ENCODE data around the gene GLI2. TPM values are rescaled to one million over a fixed set of nuclear protein-coding genes. Genes with fewer than 3 reads are reported as not detected.

GLI2 gene
- total and polyA plus RNA-seq, 2 of the 8 experiments (the other 6 are each of a cell fraction or from before 2014, with no cell fraction given): 18.4 to 46.9 TPM

DNA sequence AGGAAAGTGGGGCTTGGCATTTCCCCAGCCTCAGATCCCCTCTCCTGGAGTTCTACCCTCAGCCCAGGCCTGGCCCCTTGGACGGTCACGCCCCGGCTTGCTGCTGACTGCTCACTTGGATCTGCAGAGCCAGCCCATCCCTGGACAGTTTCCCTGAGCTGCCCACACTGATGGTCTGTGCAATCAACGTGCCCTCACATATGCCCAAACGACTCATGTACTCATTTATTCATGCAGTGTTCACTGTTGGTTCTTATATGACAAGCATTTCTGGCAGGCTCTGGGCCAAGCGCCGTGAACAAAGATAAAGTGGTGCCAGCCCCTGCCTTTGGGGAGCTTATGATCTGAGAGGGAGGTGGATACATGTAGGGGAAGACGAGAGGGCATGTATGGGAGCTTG is 20.3 kb upstream of the GLI2 start:
- Histone ChIP-seq H3K9me3 (ENCODE audit: insufficient read depth in 2 of 2, low read depth in 1 of 2, low read length in 1 of 2) (no peaks in the 10 kb centered on the region), H2BK20ac (ENCODE audit: low read length) (no peak overlapping the region; the same call in 1 of the 2 replicates), H2AK5ac (ENCODE audit: low read depth, low read length) (no peak overlapping the region), H3K4me1 (replicated peaks in 1 of 4; ENCODE audit: control insufficient read depth in 3 of 4, insufficient read depth in 4 of 4, low read length in 3 of 4) (peaks cover 7 to 14% (median 7%) of the 10 kb centered on the region in 4 experiments), H3K27me3 (replicated peaks in 1 of 4; ENCODE audit: control insufficient read depth in 3 of 4, extremely low read depth in 1 of 4, insufficient read depth in 3 of 4, low read length in 3 of 4) (peaks cover 0 to 19% (median 4%) of the 10 kb centered on the region in 4 experiments; a peak in 6 of 7 replicates), H3K4me2 (ENCODE audit: insufficient read depth in 1 of 2, low read depth in 2 of 2, low read length in 2 of 2) (no peak overlapping the region), H3K4me3 (ENCODE audit: extremely low read depth in 1 of 4, insufficient read depth in 2 of 4, low read depth in 3 of 4, low read length in 4 of 4) (no peak overlapping the region), H3K23me2 (ENCODE audit: low read depth, low read length) (no peaks in the 10 kb centered on the region), H4K20me1 (replicated peaks in 1 of 2; ENCODE audit: control insufficient read depth in 1 of 2, insufficient read depth in 2 of 2, low read length in 2 of 2) (no peaks in the 10 kb centered on the region), H2BK5ac (ENCODE audit: low read depth, low read length) (no peak overlapping the region), H4K5ac (ENCODE audit: insufficient read length, low read depth, low read length) (no peak overlapping the region), H3K79me2 (ENCODE audit: control insufficient read depth in 1 of 2, insufficient read depth in 2 of 2, low read length in 2 of 2) (no peaks in the 10 kb centered on the region), H3K18ac (ENCODE audit: extremely low read depth, low read length) (no peak overlapping the region), H3K27ac (ENCODE audit: low read depth, low read length) (no peak overlapping the region), H3K23ac (ENCODE audit: insufficient read length) (no peak overlapping the region), H3K9ac (replicated peaks in 1 of 4; ENCODE audit: extremely low read depth in 1 of 4, low read depth in 3 of 4, low read length in 3 of 4) (no peak overlapping the region), H2BK12ac (ENCODE audit: low read depth, low read length) (0 out of 2 replicates have a peak overlapping the region, but pooled peaks have one; percentile 12), H2BK120ac (replicated peaks; ENCODE audit: low read depth, low read length) (no peak overlapping the region), H2AFZ (ENCODE audit: low read length) (no peak overlapping the region), H4K91ac (replicated peaks; ENCODE audit: insufficient read length, low read length) (no peak overlapping the region), H2BK15ac (ENCODE audit: low read length) (no peak overlapping the region), H3K79me1 (ENCODE audit: low read depth, low read length) (no peaks in the 10 kb centered on the region), H3K36me3 (ENCODE audit: control insufficient read depth in 2 of 4, insufficient read depth in 4 of 4, low read length in 3 of 4) (no peaks in the 10 kb centered on the region), H3K14ac (ENCODE audit: insufficient read length) (no peak overlapping the region), H3K4ac (replicated peaks; ENCODE audit: insufficient read length, low read depth, low read length) (no peak overlapping the region), H3K56ac (replicated peaks; ENCODE audit: insufficient read length, low read depth, low read length) (no peak overlapping the region), H4K8ac (ENCODE audit: extremely low read depth, insufficient read depth, low read length) (no peak overlapping the region)
- FAIRE-seq: no peak
- CTCF ChIA-PET (ENCODE audit: partially characterized antibody): interaction anchor here (0.6 to 1.8 kb wide), 10 partner anchors 12 to 420 kb away, joined by 3 to 7 read pairs (median 4); no protein-coding TSS in a partner anchor
- POLR2A ChIA-PET (ENCODE audit: partially characterized antibody): interaction anchor here (0.5 to 1.2 kb wide), 2 partner anchors 22 to 716 kb away, joined by 3 to 4 read pairs; no protein-coding TSS in a partner anchor
- WGBS, 2 experiments (ENCODE audit: extremely low coverage in 1 of 2, insufficient coverage in 1 of 2, insufficient read length in 1 of 2, insufficient replicate concordance in 2 of 2, low coverage in 1 of 2, low lambda C conversion rate in 2 of 2, missing lambda C conversion rate in 1 of 2): 89% methylated on average over 8 of the region's 8 CpGs; no CpG with 5 or more reads in 1 of the 2 experiments
- DNase-seq (ENCODE audit: low read depth in 1 of 2, low spot score in 2 of 2): no peak
- TF ChIP-seq, protein P1, sequence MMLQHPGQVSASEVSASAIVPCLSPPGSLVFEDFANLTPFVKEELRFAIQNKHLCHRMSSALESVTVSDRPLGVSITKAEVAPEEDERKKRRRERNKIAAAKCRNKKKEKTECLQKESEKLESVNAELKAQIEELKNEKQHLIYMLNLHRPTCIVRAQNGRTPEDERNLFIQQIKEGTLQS (IDR thresholded peaks at IDR 0.05; ENCODE audit: insufficient read depth, low read depth, low read length): no peak

All from H1 (cell line).